HEK293T (cell line): ENCODE results near the gene UBASH3A.

Experiments
- ARNT ChIP-seq: fragments of 450-650 bp; IDR thresholded peaks from 2 replicates; pipeline ENCODE4 v1.6.1; 2017; ENCODE audit warnings: mild to moderate bottlenecking
- BHLHE40 ChIP-seq: fragments of 450-650 bp; IDR thresholded peaks from 2 replicates; pipeline ENCODE4 v1.6.1; 2016; ENCODE audit warnings: mild to moderate bottlenecking, moderate library complexity, borderline replicate concordance
- FOXA1 ChIP-seq: fragments of 450-650 bp; IDR thresholded peaks from 2 replicates; pipeline ENCODE4 v1.6.1; 2016; ENCODE audit warnings: mild to moderate bottlenecking
- LEF1 ChIP-seq: fragments of 450-650 bp; IDR thresholded peaks from 2 replicates; pipeline ENCODE4 v1.6.1; 2017; ENCODE audit warnings: mild to moderate bottlenecking, borderline replicate concordance
- SUZ12 ChIP-seq: fragments of 450-650 bp; IDR thresholded peaks from 2 replicates; pipeline ENCODE4 v1.6.1; 2016; ENCODE audit warnings: mild to moderate bottlenecking

DNA sequence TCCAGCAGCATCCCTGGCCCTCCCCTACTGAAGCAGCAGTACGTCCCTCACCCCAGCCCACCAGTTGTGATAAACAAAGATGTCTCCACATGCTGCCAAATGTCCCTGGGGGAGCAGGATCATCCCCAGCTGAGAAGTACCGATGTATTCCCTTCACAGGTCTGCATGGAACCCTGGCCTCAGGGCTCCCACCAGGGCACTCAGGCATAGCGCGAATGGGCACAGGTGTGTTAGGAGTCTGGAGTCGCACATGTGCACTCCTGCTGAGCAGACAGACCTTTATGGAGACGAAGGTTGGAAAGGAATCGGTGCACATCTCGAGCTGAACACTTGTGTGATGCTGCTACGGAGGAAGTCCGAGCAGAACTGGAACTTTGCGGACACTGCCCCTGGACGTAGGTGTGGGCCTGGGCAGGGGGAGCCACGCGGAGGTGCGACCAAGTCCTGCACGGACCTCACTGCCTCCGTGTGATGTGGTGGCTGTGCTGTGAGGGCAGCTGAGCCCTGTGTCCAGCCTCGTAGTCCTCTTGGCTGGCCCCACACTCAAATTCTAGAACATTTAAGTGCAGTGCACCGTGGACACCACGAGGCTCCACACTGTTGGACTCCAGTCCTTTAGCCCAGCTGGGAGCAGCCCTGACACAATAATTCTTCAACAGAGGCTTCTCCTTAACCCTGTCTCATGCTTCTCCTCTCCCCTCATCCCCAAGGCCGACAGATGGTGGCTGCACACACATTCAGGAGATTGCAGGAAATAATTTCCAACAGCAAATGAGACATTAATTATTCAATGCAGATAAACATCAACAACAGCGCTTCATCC lies 48.9 kb downstream of the UBASH3A start:
- TF ChIP-seq ARNT (no peak), LEF1 (no peak), BHLHE40 (no peak), SUZ12 (no peak), FOXA1 (no peak)
